A549 (cell line): ENCODE measurements around the gene CLEC10A. TPM values are rescaled to one million over a fixed set of nuclear protein-coding genes. Genes with fewer than 3 reads are reported as not detected.

Source experiments
- ATAC-seq, 2 experiments: fragments of 200-7000 bp in 1 of 2; fragments of >200 bp in 1 of 2; cut with Nextera tagmentation in 1 of 2; cut with Tn5 transposase in 1 of 2; 3 replicates each; pipeline versions ENCODE4 v1.8.0 to v1.9.1; 2018 to 2020; ENCODE audit warnings: mild to moderate bottlenecking in 1 of 2, moderate library complexity in 1 of 2
- CTCF ChIA-PET: fragments of 300-600 bp; sonication (Branson Sonifier 250); formaldehyde crosslinking; extraction: SDS; loops from one replicate; lab custom pipeline; 2021; ENCODE audit warnings: antibody characterized with exemption, inconsistent platforms; lab: Yijun Ruan, JAX
- POLR2A ChIA-PET: fragments of 350-600 bp; formaldehyde crosslinking; extraction: SDS; loops from one replicate; lab custom pipeline; 2021; ENCODE audit warnings: antibody characterized with exemption, inconsistent platforms; lab: Yijun Ruan, JAX
- DNase-seq, 2 experiments: peaks; one replicate each; pipeline versions ENCODE4 v3.0.0 to v3.0.0-alpha.2; 2011 to 2016; ENCODE audit warnings: low read depth in 1 of 2, low spot score in 1 of 2
- FAIRE-seq: peaks from 2 replicates; lab custom pipeline; 2011; peaks lifted over from hg19 to GRCh38; lab: Jason Lieb, UNC
- H3K27ac ChIP-seq, 2 experiments: fragments of >200 bp; sonication (Bioruptor Twin); formaldehyde crosslinking; 3 replicates each; pipeline ENCODE4 v1.5.1; 2016 to 2017
- H3K4me1 ChIP-seq: fragments of >200 bp; sonication (Bioruptor Twin); formaldehyde crosslinking; 3 replicates; pipeline ENCODE4 v1.6.1; 2016
- H3K4me2 ChIP-seq: fragments of >200 bp; sonication (Bioruptor Twin); formaldehyde crosslinking; 3 replicates; pipeline ENCODE4 v1.6.1; 2016
- H3K4me3 ChIP-seq: fragments of >200 bp; sonication (Bioruptor Twin); formaldehyde crosslinking; 3 replicates; pipeline ENCODE4 v1.5.1; 2016
- H3K9me3 ChIP-seq: fragments of >200 bp; sonication (Bioruptor Twin); formaldehyde crosslinking; 3 replicates; pipeline ENCODE4 v1.6.1; 2016
- BHLHE40 ChIP-seq: IDR thresholded peaks from 2 replicates; pipeline ENCODE4 v1.6.1; 2012; ENCODE audit warnings: low read depth, low read length, inconsistent platforms
- CBX8 ChIP-seq: fragments of 200-600 bp; sonication (generic); IDR thresholded peaks from 2 replicates; pipeline ENCODE4 v1.6.1; 2016
- CEBPB ChIP-seq, 2 experiments: fragments of >200 bp in 1 of 2; sonication (Bioruptor Twin) in 1 of 2; formaldehyde crosslinking in 1 of 2; IDR thresholded peaks; 2 replicates each; pipeline ENCODE4 v1.6.1; 2012 to 2016
- EHF ChIP-seq: fragments of 250-450 bp; sonication (Bioruptor Pico); IDR thresholded peaks from 2 replicates; pipeline ENCODE4 v1.5.0; 2020; ENCODE audit warnings: mild to moderate bottlenecking
- EHMT2 ChIP-seq: fragments of 200-600 bp; sonication (generic); IDR thresholded peaks from 2 replicates; pipeline ENCODE4 v1.6.1; 2016; ENCODE audit warnings: antibody characterized with exemption, low read depth, mild to moderate bottlenecking, moderate library complexity
- ESRRA ChIP-seq: fragments of 150-350 bp; IDR thresholded peaks from 2 replicates; pipeline ENCODE4 v1.6.1; 2014; ENCODE audit warnings: mild to moderate bottlenecking, low read length, borderline replicate concordance
- FOSL2 ChIP-seq, 2 experiments: fragments of 450-650 bp in 1 of 2; fragments of >200 bp in 1 of 2; sonication (Bioruptor Twin) in 1 of 2; formaldehyde crosslinking; IDR thresholded peaks; 2 replicates each; pipeline versions ENCODE4 v1.5.0 to v1.6.1; 2016 to 2020; ENCODE audit warnings: mild to moderate bottlenecking in 1 of 2, moderate library complexity in 1 of 2
- GATA3 ChIP-seq: IDR thresholded peaks from 2 replicates; pipeline ENCODE4 v1.6.1; 2012; ENCODE audit warnings: borderline replicate concordance
- HEYL ChIP-seq: fragments of 250-450 bp; sonication (Bioruptor Pico); IDR thresholded peaks from 2 replicates; pipeline ENCODE4 v1.8.0; 2021; ENCODE audit warnings: mild to moderate bottlenecking, moderate library complexity
- HOXB13 ChIP-seq: fragments of 250-450 bp; sonication (Bioruptor Pico); IDR thresholded peaks from 2 replicates; pipeline ENCODE4 v1.5.0; 2020; ENCODE audit warnings: low read depth, mild to moderate bottlenecking, moderate library complexity
- JUN ChIP-seq, 2 experiments: fragments of >200 bp; sonication (Bioruptor Twin); formaldehyde crosslinking; IDR thresholded peaks; 2 replicates in 1 of 2; 3 replicates in 1 of 2; pipeline ENCODE4 v1.6.1; 2016 to 2017
- JUNB ChIP-seq: fragments of >200 bp; sonication (Bioruptor Twin); formaldehyde crosslinking; IDR thresholded peaks from 2 replicates; pipeline ENCODE4 v1.6.1; 2016
- KDM5A ChIP-seq: fragments of 200-600 bp; sonication (generic); IDR thresholded peaks from 2 replicates; pipeline ENCODE4 v1.6.1; 2016; ENCODE audit warnings: antibody characterized with exemption, mild to moderate bottlenecking
- PHF8 ChIP-seq: fragments of 200-600 bp; sonication (generic); IDR thresholded peaks from 2 replicates; pipeline ENCODE4 v1.6.1; 2016; ENCODE audit warnings: low read depth, mild to moderate bottlenecking, antibody characterized with exemption, moderate library complexity, borderline replicate concordance
- POLR2A ChIP-seq: IDR thresholded peaks from 2 replicates; pipeline ENCODE4 v1.6.1; 2012; ENCODE audit warnings: mild to moderate bottlenecking, low read length
- RAD21 ChIP-seq, 2 experiments: fragments of >200 bp in 1 of 2; sonication (Bioruptor Twin) in 1 of 2; formaldehyde crosslinking in 1 of 2; IDR thresholded peaks in 1 of 2; conservative IDR thresholded peaks in 1 of 2; 2 replicates in 1 of 2; 3 replicates in 1 of 2; pipeline ENCODE4 v1.6.1; 2012 to 2018; ENCODE audit warnings: inconsistent platforms in 1 of 2
- RCOR1 ChIP-seq: fragments of 150-350 bp; IDR thresholded peaks from 2 replicates; pipeline ENCODE4 v1.6.1; 2014; ENCODE audit warnings: antibody characterized with exemption, low read length, low read depth
- RFX5 ChIP-seq: fragments of 450-650 bp; IDR thresholded peaks from 2 replicates; pipeline ENCODE4 v1.7.1; 2014; ENCODE audit warnings: antibody characterized with exemption, mild to moderate bottlenecking, moderate library complexity
- RNF2 ChIP-seq: fragments of 200-600 bp; sonication (generic); IDR thresholded peaks from 2 replicates; pipeline ENCODE4 v1.6.1; 2016; ENCODE audit warnings: low read depth, mild to moderate bottlenecking, antibody characterized with exemption, moderate library complexity, borderline replicate concordance
- ZC3H11A ChIP-seq: fragments of 450-650 bp; IDR thresholded peaks from 2 replicates; pipeline ENCODE4 v1.6.1; 2014; ENCODE audit warnings: antibody characterized with exemption, mild to moderate bottlenecking
- ZFP36 ChIP-seq: fragments of 450-650 bp; IDR thresholded peaks from 2 replicates; pipeline ENCODE4 v1.6.1; 2014; ENCODE audit warnings: borderline replicate concordance; ENCODE audit not compliant: partially characterized antibody
- ZSCAN20 ChIP-seq: fragments of 250-450 bp; sonication (Bioruptor Pico); IDR thresholded peaks from 2 replicates; pipeline ENCODE4 v1.8.0; 2022; ENCODE audit warnings: mild to moderate bottlenecking, moderate library complexity
- WGBS: methylation state at CpG from one replicate; pipeline ENCODE4 v1.1.6; 2017; ENCODE audit errors: missing lambda C conversion rate; 5-methylcytosine and 5-hydroxymethylcytosine counted together
- polyA plus RNA-seq, 4 experiments: library from polyadenylated mRNA; depleted of rRNA in 3 of 4; stranded (reverse); fragments of >200 nt; fragmentation: RNase III in 1 of 4; extraction: RNeasy Plus Mini Kit Qiagen cat#74134 plus additional on column Dnase treatment in 1 of 4; gene quantifications; 2 replicates in 3 of 4; 3 replicates in 1 of 4; pipeline ENCODE4 v1.2.3, GENCODE V29; 2011 to 2017
- TF ChIP-seq, protein P1 (sequence below): fragments of 250-450 bp; sonication (Bioruptor Pico); IDR thresholded peaks from 2 replicates; pipeline ENCODE4 v1.5.0; 2020; ENCODE audit warnings: low read depth, mild to moderate bottlenecking, moderate library complexity
- TF ChIP-seq, protein P2 (sequence below): fragments of 450-650 bp; IDR thresholded peaks from 2 replicates; pipeline ENCODE4 v1.6.1; 2014; ENCODE audit warnings: antibody characterized with exemption
- TF ChIP-seq, protein P3 (sequence below): fragments of >200 bp; sonication (Bioruptor Twin); formaldehyde crosslinking; IDR thresholded peaks from 3 replicates; pipeline ENCODE4 v1.6.1; 2016
- TF ChIP-seq, protein P4 (sequence below): IDR thresholded peaks from 2 replicates; pipeline ENCODE4 v1.6.1; 2012; ENCODE audit warnings: low read depth, borderline replicate concordance
- TF ChIP-seq, protein P5 (sequence below): IDR thresholded peaks from 2 replicates; pipeline ENCODE4 v1.6.1; 2012

The CLEC10A gene
- polyA plus RNA-seq, 2 of the 4 experiments (the other 2 are of a cell fraction) = not detected

DNA sequence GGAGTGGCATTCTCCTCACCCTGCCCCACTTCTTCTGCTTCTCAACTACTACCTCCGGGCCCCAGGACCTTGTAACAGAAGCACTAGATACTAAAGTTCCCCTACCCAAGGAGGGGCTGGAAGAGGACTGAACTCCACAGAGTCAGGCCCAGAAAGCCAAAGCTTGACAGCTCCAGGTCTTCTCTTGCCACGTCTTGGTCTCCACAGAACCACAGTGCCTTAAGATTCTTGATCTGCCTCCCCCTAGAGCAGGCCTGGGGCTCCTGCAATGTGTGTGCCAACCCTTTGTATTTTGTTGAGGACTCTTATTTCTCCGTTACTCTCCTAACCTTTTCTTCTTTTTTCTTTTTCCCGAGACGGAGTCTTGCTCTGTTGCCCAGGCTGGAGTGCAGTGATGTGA, 40.2 kb downstream of the CLEC10A start:
- peaks cover 21% of the 10 kb centered on the region; the same call in 2 of the 3 replicates for H3K4me1 ChIP-seq
- no peaks in the 10 kb centered on the region for H3K9me3 ChIP-seq
- TF ChIP-seq JUNB (no peak), EHMT2 (no peak), KDM5A (no peak), GATA3 (no peak), ZFP36 (no peak)
- TF ChIP-seq, protein P1, sequence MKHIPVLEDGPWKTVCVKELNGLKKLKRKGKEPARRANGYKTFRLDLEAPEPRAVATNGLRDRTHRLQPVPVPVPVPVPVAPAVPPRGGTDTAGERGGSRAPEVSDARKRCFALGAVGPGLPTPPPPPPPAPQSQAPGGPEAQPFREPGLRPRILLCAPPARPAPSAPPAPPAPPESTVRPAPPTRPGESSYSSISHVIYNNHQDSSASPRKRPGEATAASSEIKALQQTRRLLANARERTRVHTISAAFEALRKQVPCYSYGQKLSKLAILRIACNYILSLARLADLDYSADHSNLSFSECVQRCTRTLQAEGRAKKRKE (CRISPR knock-in tag) = no peak
- H3K27ac ChIP-seq = no peak overlapping the region
- FAIRE-seq (no peak), ATAC-seq (no peak), DNase-seq (no peak)
- CTCF ChIA-PET = interaction anchor here (1.0 to 34.0 kb wide), 8 partner anchors 15 to 373 kb away, joined by 3 to 1477 read pairs (median 9); partner anchors contain the start of genes ASGR1 and ASGR2
- POLR2A ChIA-PET = no interaction called here
- H3K4me3 ChIP-seq = no peak overlapping the region
- no peak overlapping the region for H3K4me2 ChIP-seq
- 96% methylated on average over 5 of the region's 5 CpGs for WGBS

DNA sequence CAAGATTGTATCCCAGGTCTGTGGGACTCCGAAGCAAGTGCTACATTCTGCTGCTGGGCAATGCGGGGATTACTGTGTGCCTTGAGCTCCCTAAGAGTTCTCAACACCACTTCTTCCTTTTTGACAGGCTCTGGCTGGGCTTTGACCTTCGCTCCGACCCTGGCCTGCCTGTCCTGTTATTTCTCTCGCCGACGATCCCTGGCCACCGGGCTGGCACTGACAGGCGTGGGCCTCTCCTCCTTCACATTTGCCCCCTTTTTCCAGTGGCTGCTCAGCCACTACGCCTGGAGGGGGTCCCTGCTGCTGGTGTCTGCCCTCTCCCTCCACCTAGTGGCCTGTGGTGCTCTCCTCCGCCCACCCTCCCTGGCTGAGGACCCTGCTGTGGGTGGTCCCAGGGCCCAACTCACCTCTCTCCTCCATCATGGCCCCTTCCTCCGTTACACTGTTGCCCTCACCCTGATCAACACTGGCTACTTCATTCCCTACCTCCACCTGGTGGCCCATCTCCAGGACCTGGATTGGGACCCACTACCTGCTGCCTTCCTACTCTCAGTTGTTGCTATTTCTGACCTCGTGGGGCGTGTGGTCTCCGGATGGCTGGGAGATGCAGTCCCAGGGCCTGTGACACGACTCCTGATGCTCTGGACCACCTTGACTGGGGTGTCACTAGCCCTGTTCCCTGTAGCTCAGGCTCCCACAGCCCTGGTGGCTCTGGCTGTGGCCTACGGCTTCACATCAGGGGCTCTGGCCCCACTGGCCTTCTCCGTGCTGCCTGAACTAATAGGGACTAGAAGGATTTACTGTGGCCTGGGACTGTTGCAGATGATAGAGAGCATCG, 41.8 kb downstream of the CLEC10A start:
- TF ChIP-seq CBX8 = no peak
- no peak for TF ChIP-seq ESRRA
- no peak for TF ChIP-seq BHLHE40
- TF ChIP-seq FOSL2 (IDR thresholded peaks at IDR 0.05) = no peak
- no peak for TF ChIP-seq FOSL2 (CRISPR knock-in tag; IDR thresholded peaks at IDR 0.05)
- 0 out of 2 replicates have a peak, but pooled peaks have one; percentile 5 for TF ChIP-seq POLR2A
- TF ChIP-seq ZC3H11A = no peak
- TF ChIP-seq RAD21 (conservative IDR thresholded peaks at IDR 0.05 in 1 of 2, IDR thresholded peaks at IDR 0.05 in 1 of 2) = no peak
- TF ChIP-seq HOXB13 (CRISPR knock-in tag) = no peak
- TF ChIP-seq, all 56 proteins: peak for 1
- WGBS = 90% methylated on average over 19 of the region's 19 CpGs
- no peak overlapping the region for H3K4me3 ChIP-seq
- no peak for ATAC-seq
- DNase-seq = no peak
- FAIRE-seq = no peak
- H3K4me1 ChIP-seq = peaks cover 16% of the 10 kb centered on the region; the same call in 2 of the 3 replicates
- H3K9me3 ChIP-seq = no peaks in the 10 kb centered on the region
- H3K4me2 ChIP-seq = peak overlapping the region; percentile 36
- H3K27ac ChIP-seq = no peak overlapping the region
- ChIA-PET CTCF (interaction anchor here (0.8 to 34.0 kb wide), 11 partner anchors 7 to 372 kb away, joined by 3 to 1477 read pairs (median 4); partner anchors contain the start of genes ASGR1, ASGR2 and SLC16A11), POLR2A (no interaction called here)

DNA sequence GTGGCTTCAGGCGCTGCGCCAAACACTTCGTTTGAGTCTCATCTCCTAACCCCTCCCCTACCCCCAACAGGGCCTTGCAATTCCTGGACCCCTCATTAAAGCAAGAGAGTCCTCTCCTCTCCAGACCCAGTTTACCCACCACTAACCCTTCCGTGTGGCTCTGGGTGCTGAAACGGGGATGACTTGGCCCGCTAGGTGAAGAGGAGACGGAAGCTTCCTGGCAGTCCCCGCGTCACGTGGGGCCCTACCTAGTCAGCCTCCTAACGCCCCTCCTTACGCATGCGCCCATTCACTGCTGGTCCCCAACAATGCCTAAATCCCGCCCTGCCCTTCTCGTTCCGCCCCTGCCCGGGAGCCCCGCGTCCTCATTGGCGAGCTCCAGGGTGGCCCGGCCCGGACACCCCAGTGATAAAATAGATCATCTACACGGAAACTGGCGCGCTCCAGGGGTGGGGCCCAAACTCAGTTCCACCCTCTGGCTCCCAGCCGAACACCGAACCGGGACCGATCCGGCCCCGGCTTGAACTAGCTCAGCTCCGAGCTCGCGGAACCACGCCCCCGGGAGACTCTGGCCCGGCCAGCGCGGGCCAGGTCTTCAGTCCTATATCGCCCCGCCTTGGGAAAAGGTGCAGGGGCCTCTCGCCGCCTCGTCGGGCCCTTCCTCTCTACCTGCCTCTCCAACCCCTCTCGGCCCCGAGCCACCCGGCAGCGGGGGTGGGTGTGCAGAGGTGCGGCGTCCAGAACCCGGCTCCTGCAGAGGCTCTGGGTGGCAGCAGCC, 44.3 kb downstream of the CLEC10A start, which contains the start of gene SLC16A13:
TSS of gene SLC16A13 (plus strand) at position 425 of the 778 bp plus-strand sequence. CDS start 368 bp downstream, outside the sequence.
- Histone ChIP-seq H3K27ac (peak within 1 kb of the TSS; percentile 86 to 97), H3K9me3 (no peaks in the 10 kb centered on the region), H3K4me2 (peak within 1 kb of the TSS; percentile 87), H3K4me1 (peaks cover 13% of the 10 kb centered on the region; the same call in 2 of the 3 replicates), H3K4me3 (peak within 1 kb of the TSS; percentile 85)
- CTCF ChIA-PET = interaction anchor here (0.6 to 34.0 kb wide), 9 partner anchors 10 to 839 kb away, joined by 3 to 1477 read pairs (median 7); partner anchors contain the start of genes ASGR2 and SLC16A11
- ATAC-seq (peak; percentile 93 to 97), FAIRE-seq (peak; percentile 90), DNase-seq (peak; percentile 99 to 100)
- POLR2A ChIA-PET = interaction anchor here (0.7 to 1.7 kb wide), 22 partner anchors 10 to 385 kb away, joined by 3 to 16 read pairs (median 4); partner anchors contain the start of genes C17orf100, DVL2, GABARAP and MED31
- WGBS = 1% methylated on average over 32 of the region's 52 CpGs
- TF ChIP-seq, protein P2, sequence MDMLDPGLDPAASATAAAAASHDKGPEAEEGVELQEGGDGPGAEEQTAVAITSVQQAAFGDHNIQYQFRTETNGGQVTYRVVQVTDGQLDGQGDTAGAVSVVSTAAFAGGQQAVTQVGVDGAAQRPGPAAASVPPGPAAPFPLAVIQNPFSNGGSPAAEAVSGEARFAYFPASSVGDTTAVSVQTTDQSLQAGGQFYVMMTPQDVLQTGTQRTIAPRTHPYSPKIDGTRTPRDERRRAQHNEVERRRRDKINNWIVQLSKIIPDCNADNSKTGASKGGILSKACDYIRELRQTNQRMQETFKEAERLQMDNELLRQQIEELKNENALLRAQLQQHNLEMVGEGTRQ = peak; percentile 98
- TF ChIP-seq POLR2A = peak; percentile 96
- no peak for TF ChIP-seq FOSL2 (IDR thresholded peaks at IDR 0.05)
- TF ChIP-seq FOSL2 (CRISPR knock-in tag; IDR thresholded peaks at IDR 0.05) = peak; percentile 28
- TF ChIP-seq, protein P3, sequence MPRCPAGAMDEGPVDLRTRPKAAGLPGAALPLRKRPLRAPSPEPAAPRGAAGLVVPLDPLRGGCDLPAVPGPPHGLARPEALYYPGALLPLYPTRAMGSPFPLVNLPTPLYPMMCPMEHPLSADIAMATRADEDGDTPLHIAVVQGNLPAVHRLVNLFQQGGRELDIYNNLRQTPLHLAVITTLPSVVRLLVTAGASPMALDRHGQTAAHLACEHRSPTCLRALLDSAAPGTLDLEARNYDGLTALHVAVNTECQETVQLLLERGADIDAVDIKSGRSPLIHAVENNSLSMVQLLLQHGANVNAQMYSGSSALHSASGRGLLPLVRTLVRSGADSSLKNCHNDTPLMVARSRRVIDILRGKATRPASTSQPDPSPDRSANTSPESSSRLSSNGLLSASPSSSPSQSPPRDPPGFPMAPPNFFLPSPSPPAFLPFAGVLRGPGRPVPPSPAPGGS = peak; percentile 88
- TF ChIP-seq EHF (CRISPR knock-in tag) = no peak
- no peak for TF ChIP-seq CEBPB (IDR thresholded peaks at IDR 0.05)
- peak; percentile 52 for TF ChIP-seq PHF8
- TF ChIP-seq ZC3H11A = no peak
- no peak for TF ChIP-seq ZSCAN20 (CRISPR knock-in tag)
- 0 out of 2 replicates have a peak, but pooled peaks have one; percentile 70 for TF ChIP-seq RNF2
- peak; percentile 26; the same call in 1 of the 2 replicates for TF ChIP-seq RFX5
- TF ChIP-seq, protein P4, sequence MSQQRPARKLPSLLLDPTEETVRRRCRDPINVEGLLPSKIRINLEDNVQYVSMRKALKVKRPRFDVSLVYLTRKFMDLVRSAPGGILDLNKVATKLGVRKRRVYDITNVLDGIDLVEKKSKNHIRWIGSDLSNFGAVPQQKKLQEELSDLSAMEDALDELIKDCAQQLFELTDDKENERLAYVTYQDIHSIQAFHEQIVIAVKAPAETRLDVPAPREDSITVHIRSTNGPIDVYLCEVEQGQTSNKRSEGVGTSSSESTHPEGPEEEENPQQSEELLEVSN = peak; percentile 45; the same call in 1 of the 2 replicates
- TF ChIP-seq, protein P5, sequence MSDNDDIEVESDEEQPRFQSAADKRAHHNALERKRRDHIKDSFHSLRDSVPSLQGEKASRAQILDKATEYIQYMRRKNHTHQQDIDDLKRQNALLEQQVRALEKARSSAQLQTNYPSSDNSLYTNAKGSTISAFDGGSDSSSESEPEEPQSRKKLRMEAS = peak; percentile 90
- TF ChIP-seq RCOR1 = no peak
- TF ChIP-seq HEYL = no peak
- TF ChIP-seq JUN (IDR thresholded peaks at IDR 0.05) = peak; percentile 67 to 85; a peak in 4 of 5 replicates
